SK-N-DZ (cell line): ENCODE measurements around the gene ZFHX2. TPM values are rescaled to one million over a fixed set of nuclear protein-coding genes. Genes with fewer than 3 reads are reported as not detected.
"Not testable (repeated sequence)": the region's sequence is repeated elsewhere in the genome, so short reads cannot be mapped to it uniquely, and the experiment has no call there.

ENCODE experiments used
- DNase-seq: peaks from one replicate; pipeline ENCODE4 v3.0.0-alpha.2; 2015; ENCODE audit warnings: low spot score
- polyA plus RNA-seq, 2 experiments: library from polyadenylated mRNA; depleted of rRNA; stranded (reverse); fragments of >200 nt; gene quantifications; 2 replicates each; pipeline ENCODE4 v1.2.3, GENCODE V29; 2014

Gene ZFHX2
- polyA plus RNA-seq (2014; cell fraction: cytosol; rRNA removed): 0.60 and 0.78 TPM in 2 replicates
- 0.12 and 2.2 TPM in 2 replicates for polyA plus RNA-seq (2014; cell fraction: nucleus; rRNA removed)

DNA sequence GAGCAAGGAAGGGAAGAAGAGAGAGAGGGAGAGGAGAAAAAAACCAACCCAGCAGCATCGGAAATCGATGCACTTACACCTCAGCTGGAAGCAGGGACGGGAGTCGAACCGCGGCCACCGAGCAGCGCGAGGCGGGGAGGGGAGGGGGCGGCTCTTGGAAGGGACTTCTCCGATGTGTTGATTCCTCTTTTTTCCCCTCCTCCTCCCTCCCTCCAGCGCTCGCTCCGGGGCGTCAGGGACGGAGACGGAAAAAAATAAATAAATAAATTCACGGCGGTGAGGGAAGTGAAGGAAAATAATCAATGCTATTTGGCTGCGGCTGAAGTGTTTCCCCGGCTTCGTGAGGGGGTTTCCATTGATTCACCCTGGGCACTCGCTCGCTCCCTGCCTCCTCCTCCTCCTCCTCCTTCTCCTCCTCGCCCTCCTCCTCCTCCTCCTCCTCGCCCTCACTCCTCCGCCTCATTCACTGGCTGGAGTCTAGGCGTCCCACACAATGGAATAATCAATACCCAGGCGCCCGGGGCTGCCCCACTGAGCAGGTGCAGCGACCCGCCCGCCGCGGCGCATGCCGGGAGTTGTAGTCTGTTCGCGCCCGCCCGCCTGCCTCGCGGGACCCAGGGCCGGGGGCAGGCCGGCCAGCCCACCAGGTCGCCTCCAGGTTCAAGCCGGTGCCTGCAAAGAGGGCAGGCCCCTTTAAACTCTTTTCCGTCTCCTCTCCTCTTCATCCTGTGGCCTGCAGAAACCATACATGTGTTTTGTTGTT is at the start of gene ZFHX2:
TSS of gene ZFHX2 (minus strand) at position 500 of the 763 bp plus-strand sequence. CDS start 16,440 bp downstream, outside the sequence.
- DNase-seq: peak; percentile 95

DNA sequence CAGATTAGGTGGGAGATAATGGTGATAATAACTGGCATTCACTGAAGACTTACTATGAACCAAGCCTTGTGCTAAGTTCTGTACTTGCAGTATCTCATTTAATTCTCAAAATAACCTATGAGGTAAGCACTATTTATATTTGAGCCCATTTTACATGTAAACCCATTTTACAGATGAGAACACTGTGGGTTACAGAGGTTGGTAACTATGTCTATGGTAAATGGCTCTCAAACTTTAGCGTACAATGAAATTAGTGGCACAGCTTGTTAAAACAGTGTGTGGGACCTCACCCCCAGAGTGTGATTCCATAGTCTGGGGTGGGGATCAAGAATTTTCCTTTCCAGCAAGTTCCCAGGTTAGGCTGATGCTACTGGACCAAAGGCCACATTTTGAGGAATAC is 49.2 kb upstream of the ZFHX2 start:
- DNase-seq: no peak

DNA sequence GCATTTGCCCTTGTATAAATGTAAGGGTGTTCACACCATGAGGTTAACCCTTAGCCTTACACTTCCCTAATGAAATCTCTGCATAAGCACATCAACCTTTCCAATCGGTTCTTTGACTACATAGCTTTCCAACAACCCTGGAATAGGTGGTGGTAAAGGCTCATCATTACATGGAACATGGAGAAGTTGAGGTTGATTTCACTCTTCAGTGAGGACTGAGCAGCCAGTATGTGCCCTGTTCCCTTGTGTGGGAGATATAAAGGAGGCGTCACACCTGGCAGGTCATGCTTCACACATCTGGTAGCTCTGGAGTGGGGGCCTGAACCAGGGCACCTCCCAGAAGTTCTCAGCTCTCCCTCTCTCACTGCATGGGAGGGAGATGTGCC is 48.8 kb upstream of the ZFHX2 start:
- no peak for DNase-seq

DNA sequence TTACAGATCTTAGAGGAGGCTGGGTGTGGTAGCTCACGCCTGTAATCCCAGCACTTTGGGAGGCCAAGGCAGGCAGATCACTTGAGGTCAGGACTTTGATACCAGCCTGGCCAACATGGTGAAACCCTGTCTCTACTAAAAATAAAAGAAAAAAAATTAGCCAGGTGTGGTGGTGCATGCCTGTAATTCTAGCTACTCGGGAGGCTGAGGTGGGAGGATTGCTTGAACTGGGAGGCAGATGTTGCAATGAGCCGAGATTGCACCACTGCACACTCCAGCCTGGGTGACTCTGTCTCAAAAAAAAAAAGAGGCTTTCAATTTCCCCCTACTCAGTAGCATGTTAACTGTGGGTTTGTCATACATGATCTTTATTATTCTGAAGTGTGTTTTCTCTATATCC is 42.6 kb upstream of the ZFHX2 start:
- not testable (repeated sequence) for DNase-seq

GRCh38 chr14:23590198-23590597 is 38.6 kb upstream of the ZFHX2 start:
- DNase-seq: no peak

DNA sequence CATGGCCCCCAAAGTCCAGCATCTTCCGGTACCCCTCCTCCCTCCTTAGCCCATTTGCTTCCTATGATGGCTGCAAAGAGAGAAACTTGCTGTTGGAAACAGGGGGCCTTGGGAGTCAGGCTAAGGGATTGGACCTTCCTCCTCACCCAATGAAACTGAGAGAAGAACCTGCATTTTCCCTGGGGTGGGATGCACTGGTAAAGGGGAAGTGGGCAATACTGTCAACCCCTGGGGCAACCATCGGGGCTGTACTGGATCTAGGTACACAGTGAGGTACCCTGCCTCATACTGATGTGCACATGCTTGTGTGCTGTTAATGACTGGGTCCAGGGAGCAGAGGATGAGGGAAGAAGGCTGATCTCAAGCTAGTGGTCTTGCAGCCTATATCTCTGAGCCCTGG is 38.0 kb upstream of the ZFHX2 start:
- DNase-seq: no peak

DNA sequence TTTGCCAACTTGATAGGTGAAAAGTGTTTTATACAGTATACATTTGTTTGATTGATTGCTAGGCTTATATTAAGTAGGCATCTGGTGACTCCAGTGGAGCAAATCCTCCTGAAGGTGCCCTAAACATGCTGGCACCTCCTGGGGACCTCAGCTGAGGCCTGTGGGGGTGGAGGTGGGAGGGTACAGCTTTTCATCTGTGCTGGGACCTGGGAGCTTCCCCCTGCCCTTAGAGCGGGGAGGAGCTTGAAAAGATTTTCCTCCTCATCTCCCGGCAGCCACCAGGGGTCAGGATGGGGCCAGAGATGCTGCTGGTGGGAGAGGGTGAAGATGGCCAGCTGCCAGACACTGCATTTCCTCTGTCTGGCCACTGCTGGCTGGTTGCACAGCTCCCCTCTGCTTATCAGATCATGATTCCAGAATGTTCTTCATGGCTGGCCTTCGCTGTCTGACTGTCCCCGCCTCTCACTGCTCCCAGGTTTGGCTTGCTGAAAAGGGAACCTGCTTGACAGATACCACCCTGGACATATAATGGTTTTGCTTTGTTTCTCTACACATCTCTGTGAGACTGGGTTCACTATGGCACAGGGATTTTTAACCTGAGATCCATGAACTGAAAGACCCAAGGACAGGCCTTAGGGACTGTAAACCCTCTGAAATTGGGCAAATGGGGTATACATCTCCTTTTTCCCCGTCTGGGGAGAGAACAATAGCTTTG is 37.5 kb upstream of the ZFHX2 start:
- DNase-seq: peak; percentile 94

DNA sequence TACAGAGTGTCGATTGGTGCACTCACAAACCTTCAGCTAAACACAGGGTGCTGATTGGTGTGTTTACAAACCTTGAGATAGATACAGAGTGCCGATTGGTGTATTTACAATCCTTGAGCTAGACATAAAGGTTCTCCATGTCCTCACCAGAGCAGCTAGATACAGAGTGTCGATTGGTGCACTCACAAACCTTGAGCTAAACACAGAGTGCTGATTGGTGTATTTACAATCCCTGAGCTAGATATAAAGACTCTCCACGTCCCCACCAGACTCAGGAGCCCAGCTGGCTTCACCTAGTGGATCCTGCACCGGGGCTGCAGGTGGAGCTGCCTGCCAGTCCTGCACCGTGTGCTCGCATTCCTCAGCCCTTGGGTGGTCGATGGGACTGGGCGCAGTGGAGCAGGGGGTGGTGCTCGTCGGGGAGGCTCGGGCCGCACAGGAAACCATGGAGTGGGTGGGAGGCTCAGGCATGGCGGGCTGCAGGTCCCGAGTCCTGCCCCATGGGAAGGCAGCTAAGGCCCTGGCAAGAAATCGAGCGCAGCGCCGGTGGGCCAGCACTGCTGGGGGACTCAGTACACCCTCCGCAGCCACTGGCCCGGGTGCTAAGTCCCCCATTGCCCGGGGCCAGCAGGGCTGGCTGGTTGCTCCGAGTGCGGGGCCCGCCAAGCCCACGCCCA is 33.1 kb upstream of the ZFHX2 start:
- not testable (repeated sequence) for DNase-seq

DNA sequence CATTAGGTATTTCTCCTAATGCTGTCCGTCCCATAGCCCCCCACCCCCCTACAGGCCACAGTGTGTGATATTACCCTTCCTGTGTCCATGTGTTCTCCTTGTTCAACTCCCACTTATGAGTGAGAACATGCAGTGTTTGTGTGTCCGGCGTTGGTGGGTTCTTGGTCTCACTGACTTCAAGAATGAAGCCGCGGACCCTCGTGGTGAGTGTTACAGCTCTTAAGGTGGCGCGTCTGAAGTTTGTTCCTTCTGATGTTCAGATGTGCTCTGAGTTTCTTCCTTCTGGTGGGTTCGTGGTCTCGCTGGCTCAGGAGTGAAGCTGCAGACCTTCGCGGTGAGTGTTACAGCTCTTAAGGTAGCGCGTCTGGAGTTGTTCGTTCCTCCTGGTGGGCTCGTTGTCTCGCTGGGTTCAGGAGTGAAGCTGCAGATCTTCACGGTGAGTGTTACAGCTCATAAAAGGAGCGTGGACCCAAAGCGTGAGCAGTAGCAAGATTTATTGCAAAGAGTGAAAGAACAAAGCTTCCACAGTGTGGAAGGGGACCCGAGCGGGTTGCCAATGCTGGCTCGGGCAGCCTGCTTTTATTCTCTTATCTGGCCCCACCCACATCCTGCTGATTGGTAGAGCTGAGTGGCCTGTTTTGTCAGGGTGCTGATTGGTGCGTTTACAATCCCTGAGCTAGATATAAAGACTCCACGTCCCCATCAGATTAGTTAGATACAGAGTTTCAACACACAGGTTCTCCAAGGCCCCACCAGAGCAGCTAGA is 32.4 kb upstream of the ZFHX2 start:
- DNase-seq: not testable (repeated sequence)

GRCh38 chr14:23582906-23583760 is 31.6 kb upstream of the ZFHX2 start:
- DNase-seq: no peak

DNA sequence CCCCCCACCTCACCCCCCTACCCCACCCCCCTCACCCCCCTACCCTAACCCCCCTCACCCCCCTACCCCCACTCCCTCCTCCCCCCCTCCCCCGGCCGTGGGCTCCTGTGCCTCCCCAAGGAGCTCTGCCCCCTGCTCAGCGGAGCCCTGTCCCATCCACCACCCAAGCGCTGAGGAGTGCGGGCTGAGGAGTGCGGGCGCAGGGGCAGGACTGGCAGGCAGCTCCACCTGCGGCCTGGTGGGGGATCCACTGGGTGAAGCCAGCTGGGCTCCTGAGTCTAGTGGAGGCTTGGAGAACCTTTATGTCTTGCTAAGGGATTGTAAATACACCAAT is 29.4 kb upstream of the ZFHX2 start:
- DNase-seq: peak; percentile 37

DNA sequence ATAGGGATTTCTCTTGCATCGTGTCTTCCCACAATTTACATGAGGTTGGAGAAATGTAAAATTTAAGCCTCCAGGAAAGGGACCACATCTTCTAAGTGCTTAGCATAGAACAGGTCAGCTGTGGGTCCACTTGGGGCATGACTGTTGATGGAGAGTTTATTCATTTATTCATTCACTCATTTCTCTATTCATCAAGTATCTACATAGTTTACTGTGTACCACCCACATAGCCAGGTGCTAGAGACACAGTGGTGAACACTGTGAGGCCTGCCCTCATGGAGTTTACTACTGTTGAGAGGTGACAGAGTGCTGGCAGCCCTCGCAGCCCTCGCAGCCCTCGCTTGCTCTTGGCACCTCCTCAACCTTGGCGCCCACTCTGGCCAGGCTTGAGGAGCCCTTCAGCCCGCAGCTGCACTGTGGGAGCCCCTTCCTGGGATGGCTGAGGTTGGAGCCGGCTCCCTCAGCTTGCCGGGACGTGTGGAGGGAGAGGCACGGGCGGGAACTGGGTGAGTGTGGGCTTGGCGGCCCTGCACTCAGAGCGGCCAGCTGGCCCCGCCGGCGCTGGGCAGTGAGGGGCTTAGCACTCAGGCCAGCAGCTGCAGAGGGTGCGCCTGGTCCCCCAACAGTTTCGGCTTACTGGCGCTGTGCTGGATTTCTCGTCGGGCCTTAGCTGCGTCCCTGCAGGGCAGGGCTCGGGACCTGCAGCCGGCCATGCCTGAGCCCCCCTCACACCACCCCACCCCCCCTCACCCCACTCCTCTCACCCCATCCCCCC is 28.8 kb upstream of the ZFHX2 start:
- DNase-seq: no peak

DNA sequence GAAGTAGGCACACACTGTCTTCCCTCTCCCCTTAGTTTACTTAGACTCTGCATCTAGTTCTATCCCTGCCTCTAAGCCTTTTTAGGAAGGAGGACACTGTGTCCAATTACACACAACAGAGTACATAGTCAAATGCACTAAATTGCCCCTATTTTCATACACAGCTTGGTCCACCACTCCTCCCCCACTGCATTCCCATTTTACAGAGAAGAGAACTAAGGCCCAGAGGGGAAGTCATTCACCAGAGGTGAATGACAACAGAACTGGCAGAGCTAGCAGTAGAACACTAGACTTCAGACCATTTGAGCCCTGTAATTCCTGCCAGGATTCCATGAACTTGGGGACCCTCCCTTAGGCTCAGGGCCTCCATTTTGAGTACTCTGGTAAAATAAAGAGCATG is 28.2 kb upstream of the ZFHX2 start:
- no peak for DNase-seq

DNA sequence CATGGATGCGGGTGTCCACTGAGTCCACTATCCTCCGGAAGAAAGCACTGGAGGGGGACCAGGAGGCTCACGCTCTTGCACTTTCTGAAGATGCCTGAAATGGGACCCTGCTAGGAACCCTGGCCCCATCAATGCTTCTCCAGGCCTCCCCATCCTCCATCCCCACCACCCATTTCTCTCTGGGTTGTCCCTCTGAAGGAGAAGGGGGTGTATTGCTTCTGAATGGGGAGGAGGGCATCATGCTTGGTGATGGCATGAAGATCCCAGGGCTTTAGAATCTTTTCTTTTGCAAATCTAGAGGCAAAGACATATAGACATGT is 27.7 kb upstream of the ZFHX2 start:
- DNase-seq: no peak

GRCh38 chr14:23578560-23579310 is 27.2 kb upstream of the ZFHX2 start, which contains the start of gene JPH4:
Gene JPH4 (minus strand): TSS chr14:23578790. CDS start chr14:23577453, 1,337 bp downstream.
- DNase-seq: peak; percentile 76

DNA sequence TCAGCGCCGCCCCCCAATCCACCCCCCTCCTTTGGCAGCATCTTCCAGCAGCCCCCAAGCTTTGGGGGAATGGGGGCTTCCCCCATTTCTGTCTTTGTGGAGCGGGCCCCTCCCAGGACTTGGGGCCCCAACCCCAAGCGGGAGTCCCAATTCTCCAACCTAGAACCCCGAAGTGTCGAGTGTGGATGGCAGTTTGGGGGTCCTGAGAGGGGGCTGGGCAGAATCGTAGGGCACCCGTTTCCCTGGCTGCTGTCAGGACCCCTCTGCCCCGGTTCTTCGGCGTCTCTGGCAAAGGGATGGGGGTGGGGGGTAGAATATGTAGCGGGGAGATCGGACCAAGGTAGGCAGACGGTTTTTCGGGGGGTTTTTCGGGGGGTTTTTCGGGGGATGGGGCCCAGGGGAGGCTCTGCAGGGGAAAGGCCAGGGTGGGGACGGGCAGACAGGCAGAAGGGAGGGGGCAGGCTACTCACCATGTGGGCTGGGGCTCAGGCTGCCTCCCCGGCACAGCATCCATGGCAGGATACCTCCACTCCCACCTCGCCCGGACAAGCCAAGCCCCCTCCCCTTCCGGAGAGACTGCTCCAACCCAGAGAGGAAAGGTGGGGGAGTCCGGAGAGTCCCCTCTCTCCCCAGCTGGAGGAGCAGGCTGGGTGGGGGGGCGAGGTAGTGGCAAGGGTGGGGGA is 26.3 kb upstream of the ZFHX2 start:
- peak; percentile 68 for DNase-seq

DNA sequence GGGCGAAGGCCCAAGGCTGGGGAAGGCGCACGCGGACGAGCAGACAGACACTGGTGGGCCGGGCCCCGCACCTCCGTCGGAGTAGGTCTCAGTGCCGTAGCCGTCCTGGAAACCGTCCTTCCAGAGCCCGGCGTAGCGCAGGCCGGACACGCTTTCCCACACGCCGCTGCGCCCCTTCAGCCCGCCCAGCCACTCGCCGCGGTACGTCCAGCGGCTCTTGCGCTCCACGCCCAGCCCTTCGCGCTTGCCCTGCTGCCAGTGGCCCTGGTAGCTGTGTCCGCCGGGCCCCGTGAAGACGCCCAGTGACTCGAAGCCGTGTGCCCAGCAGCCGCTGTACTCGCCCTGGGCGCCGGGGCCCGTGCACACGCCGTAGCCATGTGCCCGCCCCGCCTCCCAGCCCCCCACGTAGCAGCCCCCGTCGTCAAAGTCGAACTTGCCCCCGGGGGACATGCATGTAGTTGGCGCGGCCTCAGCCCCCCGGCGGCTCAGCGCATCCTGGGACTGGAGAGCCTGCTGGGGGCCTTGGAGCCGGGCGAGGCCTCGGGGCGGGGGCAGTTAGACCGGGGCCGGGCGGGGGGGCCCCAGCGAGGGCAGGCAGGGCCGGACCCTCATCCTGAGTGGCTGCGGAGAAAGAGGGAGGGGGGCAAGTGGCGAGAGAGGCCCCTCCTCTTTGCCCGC is 25.6 kb upstream of the ZFHX2 start:
- peak; percentile 48 for DNase-seq

GRCh38 chr14:23573384-23574015 is 21.9 kb upstream of the ZFHX2 start:
- DNase-seq: no peak
